Mucosa of descending colon (tissue), 3 donors: ENCODE results near the gene CERCAM. TPM values are rescaled to one million over a fixed set of nuclear protein-coding genes. Genes with fewer than 3 reads are reported as not detected.
"Not testable (repeated sequence)": the region's sequence is repeated elsewhere in the genome, so short reads cannot be mapped to it uniquely, and the experiment has no call there.

Experiments used
- ATAC-seq: fragments of 200-7000 bp; cut with Tn5 transposase; one replicate; pipeline ENCODE4 v1.9.1; 2020; ENCODE audit warnings: mild to moderate bottlenecking, moderate library complexity
- DNase-seq, 3 donors: peaks; one replicate each; pipeline ENCODE4 v3.0.0-alpha.2; 2020
- H3K36me3 ChIP-seq: fragments of 200-600 bp; one replicate; pipeline ENCODE4 v1.8.0; 2021; ENCODE audit warnings: low read depth, mild to moderate bottlenecking
- H3K4me1 ChIP-seq: fragments of 200-600 bp; one replicate; pipeline ENCODE4 v1.8.0; 2021; ENCODE audit warnings: low read depth, mild to moderate bottlenecking
- H3K4me3 ChIP-seq: fragments of 200-600 bp; one replicate; pipeline ENCODE4 v1.8.0; 2021; ENCODE audit warnings: mild to moderate bottlenecking
- H3K9me3 ChIP-seq: fragments of 200-600 bp; one replicate; pipeline ENCODE4 v1.8.0; 2021; ENCODE audit warnings: mild to moderate bottlenecking
- CTCF ChIP-seq: fragments of 200-600 bp; IDR thresholded peaks from one replicate; pipeline ENCODE4 v1.8.0; 2022; ENCODE audit warnings: antibody characterized with exemption, mild to moderate bottlenecking
- intact Hi-C, 2 donors: fragments of 100-400 bp; cut with DNase I in 1 of 2; cut with micrococcal nuclease in 1 of 2; formaldehyde crosslinking; loops; one replicate each; pipeline versions ENCODE4 v1.11.0 to v1.11.1; 2022; cut with DNase I, micrococcal nuclease
- total RNA-seq, 3 donors: library from RNA; stranded (reverse); fragmentation: NEBNext Ultra II Directional in 2 of 3; extraction: Animal tissue kit (Norgen Biotek cat#: 25700) in 2 of 3; gene quantifications; one replicate each; pipeline versions ENCODE4 v1.2.1 to v1.2.4, GENCODE V29; 2021 to 2023
- donor health status: DM: no; HTN: no; CAD: no; lungs with moderate emphysema.
- donor health status: DM: no; HTN: no; CAD: no.
- donor health status: DM: no; HTN: yes; CAD: no.

CERCAM gene
- total RNA-seq, 3 donors from 2014 or later = 4.1 to 20.9 (median 11.5) TPM

- Histone ChIP-seq H3K4me3 (no peak overlapping the region), H3K9me3 (no peaks in the 10 kb centered on the region), H3K36me3 (no peaks in the 10 kb centered on the region), H3K4me1 (peaks cover 20% of the 10 kb centered on the region)
- ATAC-seq (no peak), DNase-seq (no peak)
- intact Hi-C loops = no loop called here
- no peak for TF ChIP-seq CTCF
Observed at GRCh38 chr9:128416014-128416413, 4.6 kb upstream of the CERCAM start.

- Histone ChIP-seq H3K4me3 (no peak overlapping the region), H3K36me3 (no peaks in the 10 kb centered on the region), H3K4me1 (peaks cover 20% of the 10 kb centered on the region), H3K9me3 (no peaks in the 10 kb centered on the region)
- ATAC-seq = no peak
- DNase-seq = no peak
- intact Hi-C loops = no loop called here
- no peak for TF ChIP-seq CTCF
Observed at GRCh38 chr9:128416432-128417019, 4.1 kb upstream of the CERCAM start.

GRCh38 chr9:128419061-128419925 is 1.4 kb upstream of the CERCAM start:
- Histone ChIP-seq H3K4me1 (peaks cover 20% of the 10 kb centered on the region), H3K9me3 (no peaks in the 10 kb centered on the region), H3K36me3 (no peaks in the 10 kb centered on the region), H3K4me3 (no peak overlapping the region)
- DNase-seq (no peak), ATAC-seq (no peak)
- intact Hi-C loops = no loop called here
- TF ChIP-seq CTCF = no peak

- intact Hi-C loops = no loop called here
- no peaks in the 10 kb centered on the region for H3K36me3 ChIP-seq
- H3K9me3 ChIP-seq = no peaks in the 10 kb centered on the region
- ATAC-seq = peak; percentile 88
- H3K4me1 ChIP-seq = peaks cover 20% of the 10 kb centered on the region
- DNase-seq = peak; percentile 69 to 79 (median 76)
- peak; percentile 50 for TF ChIP-seq CTCF
- H3K4me3 ChIP-seq = peak overlapping the region; percentile 30
Observed at GRCh38 chr9:128420060-128420650, 502 bp upstream of the CERCAM start.

- H3K36me3 ChIP-seq = no peaks in the 10 kb centered on the region
- no peak overlapping the region for H3K4me3 ChIP-seq
- ATAC-seq = no peak
- DNase-seq = peak in 1 of 3 donors; percentile 54
- intact Hi-C loops = no loop called here
- no peak for TF ChIP-seq CTCF
- peaks cover 17% of the 10 kb centered on the region for H3K4me1 ChIP-seq
- no peaks in the 10 kb centered on the region for H3K9me3 ChIP-seq
Observed at GRCh38 chr9:128421482-128421996, 882 bp downstream of the CERCAM start.

GRCh38 chr9:128422022-128422782 is 1.5 kb downstream of the CERCAM start:
- H3K9me3 ChIP-seq, intact Hi-C loops, DNase-seq, ATAC-seq, H3K4me3 ChIP-seq, H3K36me3 ChIP-seq: not testable (repeated sequence)
- H3K4me1 ChIP-seq = peaks cover 17% of the 10 kb centered on the region
